CD14-positive monocyte (primary cell): ENCODE results near the gene KLF9. TPM values are rescaled to one million over a fixed set of nuclear protein-coding genes. Genes with fewer than 3 reads are reported as not detected.

Source experiments
- DNase-seq, 3 donors: peaks; one replicate each; pipeline ENCODE4 v3.0.0-alpha.2; 2011 to 2022
- H2AFZ ChIP-seq: 2 replicates; pipeline ENCODE4 v1.6.0; 2012; ENCODE audit warnings: mild to moderate bottlenecking, low read depth, low read length, inconsistent platforms; ENCODE audit not compliant: insufficient read depth, poor library complexity, severe bottlenecking
- H3K27ac ChIP-seq, 2 donors: 1 replicate in 1 of 2; 2 replicates in 1 of 2; pipeline ENCODE4 v1.5.1; 2012 to 2013; ENCODE audit warnings: low read length in 2 of 2, control low read depth in 1 of 2, inconsistent platforms in 1 of 2, low read depth in 1 of 2, mild to moderate bottlenecking in 1 of 2
- H3K27me3 ChIP-seq, 2 donors: one replicate each; pipeline versions ENCODE4 v1.6.0 to v1.6.1; 2011 to 2013; ENCODE audit warnings: low read length in 2 of 2; ENCODE audit not compliant: control insufficient read depth in 2 of 2, insufficient read depth in 2 of 2
- H3K36me3 ChIP-seq, 2 donors: replicated peaks in 1 of 2; 1 replicate in 1 of 2; 2 replicates in 1 of 2; pipeline versions ENCODE4 v1.5.1 to v1.6.1; 2012 to 2013; ENCODE audit warnings: low read length in 2 of 2, control low read depth in 1 of 2, inconsistent platforms in 1 of 2, mild to moderate bottlenecking in 1 of 2; ENCODE audit not compliant: insufficient read depth in 2 of 2, control insufficient read depth in 1 of 2
- H3K4me1 ChIP-seq, 2 donors: 1 replicate in 1 of 2; 2 replicates in 1 of 2; pipeline versions ENCODE4 v1.5.1 to v1.6.1; 2012 to 2013; ENCODE audit warnings: low read length in 2 of 2, control low read depth in 1 of 2, inconsistent platforms in 1 of 2, mild to moderate bottlenecking in 1 of 2, moderate library complexity in 1 of 2; ENCODE audit not compliant: insufficient read depth in 2 of 2, control insufficient read depth in 1 of 2
- H3K4me2 ChIP-seq: replicated peaks from 2 replicates; pipeline ENCODE3; 2012; ENCODE audit warnings: low read length, moderate library complexity, mild to moderate bottlenecking; ENCODE audit not compliant: poor library complexity, severe bottlenecking; ENCODE audit errors: extremely low read depth
- H3K4me3 ChIP-seq, 3 experiments: fragments of 200-600 bp in 1 of 3; sonication (generic) in 1 of 3; replicated peaks in 1 of 3; 1 replicate in 2 of 3; 2 replicates in 1 of 3; pipeline ENCODE4 v1.5.1; 2011 to 2013; ENCODE audit warnings: low read length in 3 of 3, mild to moderate bottlenecking in 3 of 3, control low read depth in 2 of 3, low read depth in 2 of 3, inconsistent platforms in 1 of 3, moderate library complexity in 1 of 3
- H3K79me2 ChIP-seq: 2 replicates; pipeline ENCODE4 v1.6.0; 2012; ENCODE audit warnings: mild to moderate bottlenecking, control low read depth, inconsistent platforms, low read length, moderate library complexity; ENCODE audit not compliant: insufficient read depth
- H3K9ac ChIP-seq: 2 replicates; pipeline ENCODE4 v1.6.0; 2017; ENCODE audit warnings: low read length, mild to moderate bottlenecking; ENCODE audit not compliant: insufficient read depth, poor library complexity, severe bottlenecking
- H3K9me3 ChIP-seq, 2 donors: replicated peaks in 1 of 2; 1 replicate in 1 of 2; 2 replicates in 1 of 2; pipeline versions ENCODE4 v1.5.1 to v1.6.1; 2012 to 2013; ENCODE audit warnings: low read length in 2 of 2, control low read depth in 1 of 2; ENCODE audit not compliant: control insufficient read depth in 1 of 2, insufficient read depth in 1 of 2
- H4K20me1 ChIP-seq: 2 replicates; pipeline ENCODE4 v1.6.0; 2012; ENCODE audit warnings: mild to moderate bottlenecking, low read length, control low read depth, moderate library complexity; ENCODE audit not compliant: insufficient read depth
- H3K27ac Mint-ChIP-seq, 7 donors: one replicate each; pipeline ENCODE4 v1.8.0; 2020; ENCODE audit warnings: mild to moderate bottlenecking in 7 of 7, mixed read lengths in 7 of 7, moderate library complexity in 6 of 7, inconsistent platforms in 2 of 7
- H3K27me3 Mint-ChIP-seq, 3 donors: one replicate each; pipeline ENCODE4 v1.8.0; 2021 to 2022; ENCODE audit warnings: low read depth in 3 of 3, mild to moderate bottlenecking in 3 of 3, mixed read lengths in 3 of 3, moderate library complexity in 3 of 3, inconsistent platforms in 1 of 3
- H3K36me3 Mint-ChIP-seq, 2 donors: one replicate each; pipeline ENCODE4 v1.8.0; 2020; ENCODE audit warnings: mixed read lengths in 2 of 2, inconsistent platforms in 1 of 2, mild to moderate bottlenecking in 1 of 2
- H3K4me1 Mint-ChIP-seq: one replicate; pipeline ENCODE4 v1.8.0; 2020; ENCODE audit warnings: mild to moderate bottlenecking, mixed read lengths
- H3K4me3 Mint-ChIP-seq, 2 donors: one replicate each; pipeline ENCODE4 v1.8.0; 2020; ENCODE audit warnings: mild to moderate bottlenecking in 2 of 2, mixed read lengths in 2 of 2, moderate library complexity in 1 of 2
- H3K9me3 Mint-ChIP-seq, 7 donors: one replicate each; pipeline ENCODE4 v1.8.0; 2020 to 2022; ENCODE audit warnings: mixed read lengths in 7 of 7, mild to moderate bottlenecking in 6 of 7, moderate library complexity in 6 of 7, inconsistent platforms in 2 of 7
- CTCF ChIP-seq: fragments of 200-600 bp; IDR thresholded peaks from one replicate; pipeline ENCODE4 v1.8.0; 2022; ENCODE audit warnings: antibody characterized with exemption, mild to moderate bottlenecking
- WGBS: methylation state at CpG from one replicate; pipeline ENCODE4 v1.1.5; 2013; ENCODE audit warnings: missing lambda C conversion rate; ENCODE audit not compliant: insufficient coverage; 5-methylcytosine and 5-hydroxymethylcytosine counted together
- intact Hi-C, 2 donors: fragments of 100-400 bp; cut with micrococcal nuclease; formaldehyde crosslinking; loops; one replicate each; pipeline versions ENCODE4 v1.15.0 to v1.15.1; 2023
- polyA plus RNA-seq, 3 donors: library from polyadenylated mRNA; depleted of rRNA in 1 of 3; unstranded in 2 of 3; stranded (reverse) in 1 of 3; fragments of 300-500 nt in 2 of 3; fragments of >200 nt in 1 of 3; fragmentation: Illumina TruSeq in 2 of 3; gene quantifications; 1 replicate in 2 of 3; 2 replicates in 1 of 3; pipeline ENCODE4 v1.2.3, GENCODE V29; 2012 to 2021

The KLF9 gene
- polyA plus RNA-seq, 3 donors, result 0.18 to 26.1 (median 0.72) TPM

DNA sequence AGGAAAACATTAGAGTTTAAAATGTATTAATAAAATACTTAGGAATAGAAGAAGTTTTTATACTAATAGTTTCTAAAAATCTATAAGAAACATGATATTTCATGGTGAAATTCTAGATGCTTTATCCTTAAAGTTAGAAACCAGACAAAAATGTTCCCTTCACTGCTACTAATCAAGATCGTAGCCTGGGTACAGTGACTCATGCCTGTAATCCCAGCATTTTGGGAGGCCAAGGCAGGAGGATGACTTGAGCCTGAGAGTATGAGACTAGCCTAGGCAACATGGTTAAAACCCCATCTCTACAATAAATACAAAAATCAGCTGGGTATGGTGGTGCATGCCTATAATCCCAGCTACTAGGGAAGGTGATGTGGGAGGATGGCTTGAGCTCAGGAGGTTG is 30.4 kb upstream of the KLF9 start:
- Histone ChIP-seq H3K4me3 (no peak overlapping the region), H4K20me1 (no peaks in the 10 kb centered on the region), H3K36me3 (no peaks in the 10 kb centered on the region), H2AFZ (no peak overlapping the region), H3K9me3 (no peaks in the 10 kb centered on the region), H3K27me3 (no peaks in the 10 kb centered on the region), H3K27ac (no peak overlapping the region), H3K79me2 (no peaks in the 10 kb centered on the region), H3K4me1 (no peaks in the 10 kb centered on the region), H3K4me2 (no peak overlapping the region), H3K9ac (no peak overlapping the region)
- WGBS, result no CpG with 5 or more reads among the region's 1 CpG
- intact Hi-C loops, result no loop called here
- Mint-ChIP-seq H3K27ac (no peak overlapping the region), H3K27me3 (peaks cover 0 to 2% (median 0%) of the 10 kb centered on the region in 3 donors), H3K36me3 (no peaks in the 10 kb centered on the region), H3K4me1 (no peaks in the 10 kb centered on the region), H3K4me3 (no peak overlapping the region), H3K9me3 (peaks cover 0 to 4% (median 0%) of the 10 kb centered on the region in 7 donors)
- DNase-seq, result no peak
- no peak for TF ChIP-seq CTCF

- Histone ChIP-seq H3K27me3 (no peaks in the 10 kb centered on the region), H3K36me3 (no peaks in the 10 kb centered on the region), H3K79me2 (no peaks in the 10 kb centered on the region), H4K20me1 (no peaks in the 10 kb centered on the region), H3K4me2 (no peak overlapping the region), H3K9ac (no peak overlapping the region), H2AFZ (no peak overlapping the region), H3K4me3 (no peak overlapping the region), H3K4me1 (peaks cover 8 to 13% of the 10 kb centered on the region in 2 donors), H3K27ac (no peak overlapping the region), H3K9me3 (no peaks in the 10 kb centered on the region)
- intact Hi-C loops, result no loop called here
- DNase-seq, result no peak
- no peaks in the 10 kb centered on the region for H3K36me3 Mint-ChIP-seq
- no peak for TF ChIP-seq CTCF
- peaks cover 0 to 1% (median 0%) of the 10 kb centered on the region in 3 donors for H3K27me3 Mint-ChIP-seq
- no peak overlapping the region for H3K4me3 Mint-ChIP-seq
- WGBS, result 83% methylated on average over 1 of the region's 1 CpG
- H3K27ac Mint-ChIP-seq, result no peak overlapping the region
- H3K4me1 Mint-ChIP-seq, result peaks cover 10% of the 10 kb centered on the region
- H3K9me3 Mint-ChIP-seq, result peaks cover 0 to 3% (median 0%) of the 10 kb centered on the region in 7 donors
These were observed 27.9 kb upstream of the KLF9 start for GRCh38 chr9:70442328-70442848.
